Measurements from ENCODE around the gene STPG3.

GRCh38 chr9:137296670-137297664 lies 45.9 kb downstream of the STPG3 start:
- TF ChIP-seq, protein P1, sequence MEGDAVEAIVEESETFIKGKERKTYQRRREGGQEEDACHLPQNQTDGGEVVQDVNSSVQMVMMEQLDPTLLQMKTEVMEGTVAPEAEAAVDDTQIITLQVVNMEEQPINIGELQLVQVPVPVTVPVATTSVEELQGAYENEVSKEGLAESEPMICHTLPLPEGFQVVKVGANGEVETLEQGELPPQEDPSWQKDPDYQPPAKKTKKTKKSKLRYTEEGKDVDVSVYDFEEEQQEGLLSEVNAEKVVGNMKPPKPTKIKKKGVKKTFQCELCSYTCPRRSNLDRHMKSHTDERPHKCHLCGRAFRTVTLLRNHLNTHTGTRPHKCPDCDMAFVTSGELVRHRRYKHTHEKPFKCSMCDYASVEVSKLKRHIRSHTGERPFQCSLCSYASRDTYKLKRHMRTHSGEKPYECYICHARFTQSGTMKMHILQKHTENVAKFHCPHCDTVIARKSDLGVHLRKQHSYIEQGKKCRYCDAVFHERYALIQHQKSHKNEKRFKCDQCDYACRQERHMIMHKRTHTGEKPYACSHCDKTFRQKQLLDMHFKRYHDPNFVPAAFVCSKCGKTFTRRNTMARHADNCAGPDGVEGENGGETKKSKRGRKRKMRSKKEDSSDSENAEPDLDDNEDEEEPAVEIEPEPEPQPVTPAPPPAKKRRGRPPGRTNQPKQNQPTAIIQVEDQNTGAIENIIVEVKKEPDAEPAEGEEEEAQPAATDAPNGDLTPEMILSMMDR (IDR thresholded peaks at IDR 0.05), result no peak
- TF ChIP-seq TAF1 (IDR thresholded peaks at IDR 0.05; ENCODE audit: borderline replicate concordance, low read depth, low read length), result no peak
- no peak for TF ChIP-seq NRF1 (IDR thresholded peaks at IDR 0.05; ENCODE audit: low read depth, low read length)

All from SK-N-SH (cell line).